HEK293 (cell line): ENCODE results near the gene ATP2C1.

Experiments
- EGR2 ChIP-seq: fragments of 450-650 bp; formaldehyde crosslinking; IDR thresholded peaks from 2 replicates; pipeline ENCODE4 v1.5.1; 2016; ENCODE audit warnings: low read depth, missing biosample characterization, missing genetic modification characterization
- GLIS2 ChIP-seq: fragments of 450-650 bp; formaldehyde crosslinking; IDR thresholded peaks from 2 replicates; pipeline ENCODE4 v1.5.1; 2016; ENCODE audit warnings: missing biosample characterization, missing genetic modification characterization
- MZF1 ChIP-seq: fragments of 450-650 bp; formaldehyde crosslinking; IDR thresholded peaks from 2 replicates; pipeline ENCODE4 v1.5.1; 2017; ENCODE audit warnings: missing biosample characterization, missing genetic modification characterization, borderline replicate concordance
- PRDM10 ChIP-seq: fragments of 450-650 bp; formaldehyde crosslinking; IDR thresholded peaks from 2 replicates; pipeline ENCODE4 v1.5.1; 2016; ENCODE audit warnings: missing biosample characterization, missing genetic modification characterization
- SP3 ChIP-seq: fragments of 450-650 bp; formaldehyde crosslinking; IDR thresholded peaks from 2 replicates; pipeline ENCODE4 v1.5.1; 2016; ENCODE audit warnings: missing biosample characterization, missing genetic modification characterization
- TCF7L2 ChIP-seq: IDR thresholded peaks from 2 replicates; pipeline ENCODE4 v1.6.1; 2011; ENCODE audit warnings: low read depth, mild to moderate bottlenecking, inconsistent platforms, low read length, moderate library complexity, borderline replicate concordance
- TRIM28 ChIP-seq: IDR thresholded peaks from 2 replicates; pipeline ENCODE4 v1.6.1; 2011; ENCODE audit warnings: low read length, control low read depth, borderline replicate concordance
- WT1 ChIP-seq: fragments of 450-650 bp; formaldehyde crosslinking; IDR thresholded peaks from 2 replicates; pipeline ENCODE4 v1.5.1; 2016; ENCODE audit warnings: missing biosample characterization, missing genetic modification characterization
- ZNF138 ChIP-seq: fragments of 450-650 bp; formaldehyde crosslinking; IDR thresholded peaks from 2 replicates; pipeline ENCODE4 v1.5.1; 2016; ENCODE audit warnings: missing biosample characterization, missing genetic modification characterization, borderline replicate concordance
- ZNF146 ChIP-seq: fragments of 450-650 bp; formaldehyde crosslinking; IDR thresholded peaks from 2 replicates; pipeline ENCODE4 v1.5.1; 2016; ENCODE audit warnings: missing biosample characterization, missing genetic modification characterization
- ZNF211 ChIP-seq: fragments of 450-650 bp; formaldehyde crosslinking; IDR thresholded peaks from 2 replicates; pipeline ENCODE4 v1.5.1; 2016; ENCODE audit warnings: low read depth, missing biosample characterization, missing genetic modification characterization
- ZNF214 ChIP-seq: fragments of 450-650 bp; formaldehyde crosslinking; IDR thresholded peaks from 2 replicates; pipeline ENCODE4 v1.5.1; 2017; ENCODE audit warnings: missing biosample characterization, mild to moderate bottlenecking, missing genetic modification characterization, borderline replicate concordance
- ZNF354C ChIP-seq: fragments of 450-650 bp; formaldehyde crosslinking; IDR thresholded peaks from 2 replicates; pipeline ENCODE4 v1.5.1; 2016; ENCODE audit warnings: missing biosample characterization, missing genetic modification characterization, low read depth, borderline replicate concordance
- ZNF362 ChIP-seq: fragments of 450-650 bp; formaldehyde crosslinking; IDR thresholded peaks from 2 replicates; pipeline ENCODE4 v1.5.1; 2016; ENCODE audit warnings: missing biosample characterization, missing genetic modification characterization
- ZNF48 ChIP-seq: fragments of 450-650 bp; formaldehyde crosslinking; IDR thresholded peaks from 2 replicates; pipeline ENCODE4 v1.5.1; 2016; ENCODE audit warnings: missing biosample characterization, missing genetic modification characterization
- ZNF501 ChIP-seq: fragments of 450-650 bp; formaldehyde crosslinking; IDR thresholded peaks from 2 replicates; pipeline ENCODE4 v1.5.1; 2016; ENCODE audit warnings: missing biosample characterization, missing genetic modification characterization
- ZNF514 ChIP-seq: fragments of 450-650 bp; formaldehyde crosslinking; IDR thresholded peaks from 2 replicates; pipeline ENCODE4 v1.5.1; 2016; ENCODE audit warnings: missing biosample characterization, missing genetic modification characterization
- ZNF544 ChIP-seq: fragments of 450-650 bp; formaldehyde crosslinking; IDR thresholded peaks from 2 replicates; pipeline ENCODE4 v1.5.0; 2017; ENCODE audit warnings: missing biosample characterization, missing genetic modification characterization
- ZNF560 ChIP-seq: fragments of 450-650 bp; formaldehyde crosslinking; IDR thresholded peaks from 2 replicates; pipeline ENCODE4 v1.5.1; 2017; ENCODE audit warnings: missing biosample characterization, missing genetic modification characterization, borderline replicate concordance
- ZNF645 ChIP-seq: fragments of 450-650 bp; formaldehyde crosslinking; IDR thresholded peaks from 2 replicates; pipeline ENCODE4; 2016; ENCODE audit warnings: missing biosample characterization, missing genetic modification characterization
- ZNF701 ChIP-seq: fragments of 450-650 bp; formaldehyde crosslinking; IDR thresholded peaks from 2 replicates; pipeline ENCODE4 v1.5.1; 2016; ENCODE audit warnings: missing biosample characterization, missing genetic modification characterization
- ZNF707 ChIP-seq: fragments of 450-650 bp; formaldehyde crosslinking; IDR thresholded peaks from 2 replicates; pipeline ENCODE4 v1.5.1; 2016; ENCODE audit warnings: missing biosample characterization, missing genetic modification characterization
- ZSCAN23 ChIP-seq: fragments of 450-650 bp; formaldehyde crosslinking; IDR thresholded peaks from 2 replicates; pipeline ENCODE4 v1.5.1; 2016; ENCODE audit warnings: missing biosample characterization, missing genetic modification characterization
- TF ChIP-seq, protein P1 (sequence below): fragments of 450-650 bp; formaldehyde crosslinking; IDR thresholded peaks from 2 replicates; pipeline ENCODE4 v1.5.1; 2016; ENCODE audit warnings: missing biosample characterization, missing genetic modification characterization
- TF ChIP-seq, protein P2 (sequence below): fragments of 450-650 bp; formaldehyde crosslinking; IDR thresholded peaks from 2 replicates; pipeline ENCODE4 v1.5.1; 2017; ENCODE audit warnings: missing biosample characterization, missing genetic modification characterization
- TF ChIP-seq, protein P3 (sequence below): sonication (generic); formaldehyde crosslinking; IDR thresholded peaks from 2 replicates; pipeline ENCODE4 v1.8.1; 2022; ENCODE audit warnings: mild to moderate bottlenecking, moderate library complexity, missing genetic modification reagents
- TF ChIP-seq, protein P4 (sequence below): fragments of 450-650 bp; IDR thresholded peaks from 2 replicates; pipeline ENCODE4 v1.5.1; 2018; ENCODE audit warnings: missing biosample characterization, mild to moderate bottlenecking, missing genetic modification characterization

ATP2C1 gene

DNA sequence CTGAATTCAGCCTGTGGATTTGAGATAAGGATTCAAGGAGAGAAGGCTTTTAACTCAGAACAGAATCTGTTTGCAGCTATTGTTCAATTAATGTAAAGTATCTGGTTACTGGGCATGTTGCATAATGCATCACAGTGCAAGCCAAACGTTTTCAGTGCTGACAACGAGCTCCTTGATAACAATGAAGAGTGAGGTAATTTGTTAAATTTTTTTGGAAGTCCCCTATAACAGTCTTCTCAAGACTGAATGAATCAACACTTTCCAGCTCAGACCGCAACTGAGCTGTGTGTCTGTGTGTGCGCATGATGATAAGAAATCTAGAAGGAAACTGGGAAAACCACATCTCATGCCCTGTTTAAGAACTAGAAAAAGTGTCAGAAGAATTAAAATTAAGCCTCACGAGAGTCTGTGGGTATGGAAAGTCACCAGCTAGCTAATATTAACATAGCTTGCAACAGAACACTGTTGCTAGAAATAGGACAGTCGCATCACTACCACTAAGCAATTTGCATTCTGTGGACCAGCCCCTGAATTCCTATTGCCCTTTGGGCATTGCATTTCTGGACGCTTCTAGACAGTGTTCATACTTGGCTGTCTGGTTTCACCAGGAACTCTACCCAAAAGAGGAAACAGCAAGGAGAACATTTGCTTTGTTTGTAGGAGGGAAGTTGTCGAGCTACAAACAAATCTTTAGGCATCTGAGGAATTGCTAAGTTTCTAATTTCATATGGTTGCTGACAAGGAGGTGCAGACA lies 43.7 kb upstream of the ATP2C1 start (continued):
- TF ChIP-seq ZNF354C = no peak
- no peak for TF ChIP-seq ZNF514 (tag by site-specific recombination)
- TF ChIP-seq, protein P1, sequence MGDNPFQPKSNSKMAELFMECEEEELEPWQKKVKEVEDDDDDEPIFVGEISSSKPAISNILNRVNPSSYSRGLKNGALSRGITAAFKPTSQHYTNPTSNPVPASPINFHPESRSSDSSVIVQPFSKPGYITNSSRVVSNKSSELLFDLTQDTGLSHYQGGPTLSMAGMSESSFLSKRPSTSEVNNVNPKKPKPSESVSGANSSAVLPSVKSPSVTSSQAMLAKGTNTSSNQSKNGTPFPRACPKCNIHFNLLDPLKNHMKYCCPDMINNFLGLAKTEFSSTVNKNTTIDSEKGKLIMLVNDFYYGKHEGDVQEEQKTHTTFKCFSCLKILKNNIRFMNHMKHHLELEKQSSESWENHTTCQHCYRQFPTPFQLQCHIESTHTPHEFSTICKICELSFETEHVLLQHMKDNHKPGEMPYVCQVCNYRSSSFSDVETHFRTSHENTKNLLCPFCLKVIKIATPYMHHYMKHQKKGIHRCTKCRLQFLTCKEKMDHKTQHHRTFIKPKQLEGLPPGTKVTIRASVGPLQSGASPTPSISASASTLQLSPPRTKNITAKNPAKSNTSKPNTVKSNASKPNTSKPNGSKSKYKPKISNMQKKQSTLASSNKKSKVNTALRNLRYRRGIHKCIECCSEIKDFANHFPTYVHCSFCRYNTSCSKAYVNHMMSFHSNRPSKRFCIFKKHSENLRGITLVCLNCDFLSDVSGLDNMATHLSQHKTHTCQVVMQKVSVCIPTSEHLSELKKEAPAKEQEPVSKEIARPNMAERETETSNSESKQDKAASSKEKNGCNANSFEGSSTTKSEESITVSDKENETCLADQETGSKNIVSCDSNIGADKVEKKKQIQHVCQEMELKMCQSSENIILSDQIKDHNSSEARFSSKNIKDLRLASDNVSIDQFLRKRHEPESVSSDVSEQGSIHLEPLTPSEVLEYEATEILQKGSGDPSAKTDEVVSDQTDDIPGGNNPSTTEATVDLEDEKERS = no peak
- no peak for TF ChIP-seq ZNF501
- TF ChIP-seq ZSCAN23 = no peak
- TF ChIP-seq ZNF645 (tag by site-specific recombination) = no peak
- no peak for TF ChIP-seq ZNF48
- peak; percentile 41; the same call in 1 of the 2 replicates for TF ChIP-seq MZF1 (tag by site-specific recombination)
- no peak for TF ChIP-seq ZNF211 (tag by site-specific recombination)
- TF ChIP-seq WT1 (tag by site-specific recombination) = no peak
- TF ChIP-seq PRDM10 (tag by site-specific recombination) = peak; percentile 43; the same call in 1 of the 2 replicates
- no peak for TF ChIP-seq ZNF701 (tag by site-specific recombination)
- no peak for TF ChIP-seq ZNF560 (tag by site-specific recombination)
- peak; percentile 64 for TF ChIP-seq TRIM28
- TF ChIP-seq EGR2 (tag by site-specific recombination) = no peak
- TF ChIP-seq ZNF707 = no peak
- TF ChIP-seq ZNF362 (tag by site-specific recombination) = no peak
- no peak for TF ChIP-seq ZNF544 (tag by site-specific recombination)
- TF ChIP-seq SP3 (tag by site-specific recombination) = no peak
- TF ChIP-seq ZNF138 (tag by site-specific recombination) = no peak
- TF ChIP-seq, protein P2, sequence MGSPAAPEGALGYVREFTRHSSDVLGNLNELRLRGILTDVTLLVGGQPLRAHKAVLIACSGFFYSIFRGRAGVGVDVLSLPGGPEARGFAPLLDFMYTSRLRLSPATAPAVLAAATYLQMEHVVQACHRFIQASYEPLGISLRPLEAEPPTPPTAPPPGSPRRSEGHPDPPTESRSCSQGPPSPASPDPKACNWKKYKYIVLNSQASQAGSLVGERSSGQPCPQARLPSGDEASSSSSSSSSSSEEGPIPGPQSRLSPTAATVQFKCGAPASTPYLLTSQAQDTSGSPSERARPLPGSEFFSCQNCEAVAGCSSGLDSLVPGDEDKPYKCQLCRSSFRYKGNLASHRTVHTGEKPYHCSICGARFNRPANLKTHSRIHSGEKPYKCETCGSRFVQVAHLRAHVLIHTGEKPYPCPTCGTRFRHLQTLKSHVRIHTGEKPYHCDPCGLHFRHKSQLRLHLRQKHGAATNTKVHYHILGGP (tag by site-specific recombination) = no peak
- TF ChIP-seq, protein P3, sequence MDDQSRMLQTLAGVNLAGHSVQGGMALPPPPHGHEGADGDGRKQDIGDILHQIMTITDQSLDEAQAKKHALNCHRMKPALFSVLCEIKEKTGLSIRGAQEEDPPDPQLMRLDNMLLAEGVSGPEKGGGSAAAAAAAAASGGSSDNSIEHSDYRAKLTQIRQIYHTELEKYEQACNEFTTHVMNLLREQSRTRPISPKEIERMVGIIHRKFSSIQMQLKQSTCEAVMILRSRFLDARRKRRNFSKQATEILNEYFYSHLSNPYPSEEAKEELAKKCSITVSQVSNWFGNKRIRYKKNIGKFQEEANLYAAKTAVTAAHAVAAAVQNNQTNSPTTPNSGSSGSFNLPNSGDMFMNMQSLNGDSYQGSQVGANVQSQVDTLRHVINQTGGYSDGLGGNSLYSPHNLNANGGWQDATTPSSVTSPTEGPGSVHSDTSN (CRISPR knock-in tag) = no peak
- no peak for TF ChIP-seq TCF7L2
- TF ChIP-seq, protein P4, sequence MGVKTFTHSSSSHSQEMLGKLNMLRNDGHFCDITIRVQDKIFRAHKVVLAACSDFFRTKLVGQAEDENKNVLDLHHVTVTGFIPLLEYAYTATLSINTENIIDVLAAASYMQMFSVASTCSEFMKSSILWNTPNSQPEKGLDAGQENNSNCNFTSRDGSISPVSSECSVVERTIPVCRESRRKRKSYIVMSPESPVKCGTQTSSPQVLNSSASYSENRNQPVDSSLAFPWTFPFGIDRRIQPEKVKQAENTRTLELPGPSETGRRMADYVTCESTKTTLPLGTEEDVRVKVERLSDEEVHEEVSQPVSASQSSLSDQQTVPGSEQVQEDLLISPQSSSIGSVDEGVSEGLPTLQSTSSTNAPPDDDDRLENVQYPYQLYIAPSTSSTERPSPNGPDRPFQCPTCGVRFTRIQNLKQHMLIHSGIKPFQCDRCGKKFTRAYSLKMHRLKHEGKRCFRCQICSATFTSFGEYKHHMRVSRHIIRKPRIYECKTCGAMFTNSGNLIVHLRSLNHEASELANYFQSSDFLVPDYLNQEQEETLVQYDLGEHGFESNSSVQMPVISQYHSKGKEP = peak; percentile 94
- no peak for TF ChIP-seq ZNF214 (tag by site-specific recombination)
- TF ChIP-seq ZNF146 = no peak
- no peak for TF ChIP-seq GLIS2 (tag by site-specific recombination)
